ENCODE data around the gene NSRP1.

- TF ChIP-seq FOXK2 (IDR thresholded peaks at IDR 0.05) (no peak), BHLHE40 (IDR thresholded peaks at IDR 0.05; ENCODE audit: borderline replicate concordance) (no peak), NFRKB (IDR thresholded peaks at IDR 0.05) (no peak), ZNF384 (IDR thresholded peaks at IDR 0.05) (no peak), SUZ12 (IDR thresholded peaks at IDR 0.05) (no peak), FOXA1 (IDR thresholded peaks at IDR 0.05) (no peak), L3MBTL2 (conservative IDR thresholded peaks at IDR 0.05) (no peak), PKNOX1 (IDR thresholded peaks at IDR 0.05) (no peak)
Observed at GRCh38 chr17:30095507-30096244, 20.9 kb upstream of the NSRP1 start.

Measured in HEK293T (cell line).